Measurements from ENCODE around the gene TRAFD1. TPM values are rescaled to one million over a fixed set of nuclear protein-coding genes. Genes with fewer than 3 reads are reported as not detected.

Gene TRAFD1
- total RNA-seq, 1 donor from 2014 or later = 22.4 TPM

DNA sequence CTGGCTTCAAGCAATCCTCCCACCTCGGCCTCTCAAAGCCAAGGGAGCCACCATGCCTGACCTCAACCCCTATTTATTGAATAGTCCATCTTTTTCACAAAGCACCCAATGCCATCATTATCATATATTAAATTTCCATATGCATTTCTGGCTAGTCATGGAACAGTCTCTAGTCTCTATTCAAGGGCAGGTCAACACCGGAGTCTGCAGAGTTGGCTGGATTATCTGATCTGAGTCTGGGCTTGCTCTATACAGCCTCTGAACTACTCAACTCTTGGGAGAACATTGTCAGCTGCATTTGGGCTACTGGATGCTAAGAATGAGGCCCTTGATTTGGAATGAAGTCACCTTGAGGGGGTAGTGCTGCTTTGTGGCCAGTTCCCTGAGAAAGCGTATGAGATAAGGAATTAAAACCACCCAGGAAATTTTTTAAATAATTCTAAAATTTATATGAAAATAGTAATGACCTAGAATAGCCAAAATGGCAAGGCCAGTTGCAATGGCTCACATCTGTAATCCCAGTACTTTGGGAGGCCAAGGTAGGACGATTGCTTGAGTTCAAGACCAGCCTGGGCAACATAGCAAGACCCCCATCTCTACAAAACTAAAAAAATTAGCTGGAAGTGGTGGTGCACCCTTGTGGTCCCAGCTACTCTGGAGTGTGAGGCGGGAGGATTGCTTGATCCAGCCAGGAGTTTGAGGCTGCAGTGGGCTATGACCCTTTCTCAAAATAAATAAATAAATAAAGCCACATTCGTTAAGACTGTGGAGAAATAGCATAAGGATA is 9.9 kb upstream of the TRAFD1 start:
- DNase-seq (ENCODE audit: low spot score) = no peak

DNA sequence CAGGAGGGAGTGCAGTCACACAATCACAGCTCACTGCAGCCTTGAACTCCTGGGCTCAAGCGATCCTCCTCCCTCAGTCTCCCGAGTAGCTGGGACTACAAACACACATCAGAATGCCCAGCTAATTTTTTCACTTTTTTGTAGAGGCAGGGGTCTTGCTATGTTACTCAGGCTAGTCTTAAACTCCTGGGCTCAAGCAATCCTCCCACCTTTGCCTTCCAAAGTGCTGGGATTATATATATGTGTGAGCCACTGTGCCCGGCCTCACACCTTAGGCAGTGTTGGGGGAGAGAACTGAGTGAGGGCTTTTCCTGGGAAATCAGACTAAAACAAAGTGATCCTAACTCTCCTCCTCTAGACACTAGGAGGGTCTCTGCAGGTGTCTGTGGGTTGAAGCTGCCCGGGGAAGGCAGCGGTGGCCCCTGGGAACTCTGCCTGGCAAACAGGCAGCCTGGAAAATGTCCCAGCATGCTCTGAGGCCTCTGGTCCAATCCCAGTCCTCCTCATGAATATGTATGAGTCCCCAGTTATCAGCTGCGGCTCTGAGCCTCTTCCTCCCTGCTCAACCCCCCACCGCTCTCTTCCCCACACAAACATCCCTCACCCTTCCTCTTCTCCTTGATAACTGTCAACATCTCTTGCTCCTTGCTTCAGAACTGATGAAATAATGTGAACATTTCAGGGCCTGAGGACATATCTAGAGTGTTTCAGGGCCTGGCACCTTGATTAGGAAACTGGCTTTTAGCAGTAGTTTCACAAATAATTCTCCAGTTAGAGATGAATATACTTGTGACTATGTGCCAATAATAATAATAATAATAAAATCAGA is 8.9 kb upstream of the TRAFD1 start:
- DNase-seq (ENCODE audit: low spot score) = peak; percentile 78

DNA sequence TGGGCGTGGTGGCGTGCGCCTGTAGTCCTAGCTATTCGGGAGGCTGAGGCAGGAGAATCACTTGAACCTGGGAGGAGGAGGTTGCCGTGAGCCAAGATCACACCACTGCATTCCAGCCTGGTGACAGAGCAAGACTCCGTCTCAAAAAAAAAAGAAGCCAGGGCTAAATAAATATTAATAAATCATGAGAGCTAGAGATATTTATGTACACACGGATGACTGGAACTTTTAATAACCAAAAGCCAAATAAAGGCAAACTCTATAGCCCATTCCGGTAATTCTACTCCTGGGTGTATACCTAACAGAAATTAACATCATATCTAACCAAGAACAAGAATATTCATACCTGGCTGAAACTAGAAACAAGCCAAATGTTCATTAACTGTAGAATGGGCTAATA is 7.7 kb upstream of the TRAFD1 start:
- no peak for DNase-seq (ENCODE audit: low spot score)

DNA sequence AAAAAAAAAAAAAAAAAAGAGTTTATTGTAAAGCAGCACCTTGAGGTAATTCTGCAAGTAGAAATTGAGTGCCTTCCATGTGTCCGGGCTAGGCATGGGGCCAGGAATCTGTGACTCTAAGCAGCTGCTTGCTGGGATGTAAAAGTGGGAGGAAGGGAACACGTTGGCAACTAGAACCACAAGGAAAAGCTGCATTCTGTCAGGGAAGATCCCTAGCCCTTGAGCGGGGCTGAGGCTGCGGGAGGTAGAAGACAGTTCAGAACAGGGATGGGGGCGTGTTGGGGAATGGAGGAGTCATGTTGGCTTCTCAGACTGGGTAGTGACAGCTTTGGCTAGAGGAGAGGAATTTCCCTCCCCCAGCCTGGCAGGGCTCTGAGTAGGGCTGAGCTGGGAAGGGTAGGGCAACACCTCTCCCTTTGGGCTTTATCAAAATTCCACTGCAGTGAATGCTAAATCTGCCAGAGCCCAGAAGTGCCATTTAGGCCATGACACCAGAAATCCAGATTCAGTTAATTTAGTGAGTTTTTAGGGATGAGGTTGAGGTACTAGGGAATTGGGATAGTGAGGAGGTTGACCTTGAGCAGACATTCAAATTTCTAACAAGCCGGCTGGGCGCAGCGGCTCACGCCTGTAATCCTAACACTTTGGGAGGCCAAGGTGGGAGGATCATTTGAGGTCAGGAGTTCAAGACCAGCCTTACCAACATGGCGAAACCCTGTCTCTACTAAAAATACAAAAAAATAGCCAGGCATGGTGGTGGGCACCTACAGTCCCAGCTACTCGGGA is 3.4 kb upstream of the TRAFD1 start:
- peak; percentile 89 for DNase-seq (ENCODE audit: low spot score)

DNA sequence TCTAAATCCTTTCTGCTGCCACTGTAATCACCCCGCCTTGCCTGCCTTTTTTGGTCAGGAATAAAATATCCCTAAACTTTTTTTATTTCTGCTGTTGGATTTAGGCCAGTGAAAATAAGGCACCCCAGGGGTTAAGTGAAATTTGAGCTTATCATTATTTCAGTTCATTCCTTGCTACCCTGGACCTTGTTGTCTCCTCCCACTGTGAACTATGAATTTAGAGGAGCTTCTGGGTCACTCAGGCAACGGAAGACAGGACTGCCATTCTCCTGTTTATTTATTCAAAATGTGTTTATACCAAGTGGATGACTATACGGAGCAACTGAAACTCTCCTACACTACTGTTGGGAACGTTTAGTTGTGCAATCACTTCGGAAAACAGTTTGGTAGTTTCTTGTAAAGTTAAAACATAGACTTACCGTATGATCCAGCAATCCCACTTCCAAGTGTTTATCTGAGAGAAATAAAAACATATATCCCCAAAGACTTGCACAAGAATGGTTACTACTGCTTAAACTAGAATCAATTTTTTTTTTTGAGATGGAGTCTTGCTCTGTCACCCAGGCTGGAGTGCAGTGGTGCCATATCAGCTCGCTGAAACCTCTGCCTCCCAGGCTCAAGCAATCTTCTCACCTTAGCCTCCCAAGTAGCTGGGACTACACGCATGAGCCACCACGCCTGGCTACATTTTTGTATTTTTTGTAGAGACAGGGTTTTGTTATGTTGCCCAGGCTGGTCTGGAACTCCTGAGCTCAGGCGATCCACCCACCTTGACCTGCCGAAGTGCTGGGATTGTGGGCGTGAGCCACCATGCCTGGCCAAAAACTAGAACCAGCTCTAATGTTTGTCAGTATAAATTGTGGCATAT is 2.3 kb upstream of the TRAFD1 start:
- peak; percentile 74 for DNase-seq (ENCODE audit: low spot score)

DNA sequence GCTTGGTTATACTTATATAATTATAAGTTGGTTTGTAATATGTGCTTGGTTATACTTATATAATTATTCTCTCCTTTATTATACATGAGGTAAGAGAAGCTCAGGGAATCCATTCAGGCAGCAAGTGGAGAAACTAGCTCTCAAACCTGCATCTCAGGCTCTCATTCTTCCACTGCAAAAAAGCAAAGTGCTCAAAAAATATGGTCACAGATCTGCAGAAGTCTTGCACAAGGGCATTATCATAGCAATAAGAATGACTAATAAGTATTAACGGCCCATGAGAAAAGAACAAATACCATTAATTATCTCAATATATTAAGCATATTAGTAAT is 476 bp upstream of the TRAFD1 start:
- no peak for DNase-seq (ENCODE audit: low spot score)

DNA sequence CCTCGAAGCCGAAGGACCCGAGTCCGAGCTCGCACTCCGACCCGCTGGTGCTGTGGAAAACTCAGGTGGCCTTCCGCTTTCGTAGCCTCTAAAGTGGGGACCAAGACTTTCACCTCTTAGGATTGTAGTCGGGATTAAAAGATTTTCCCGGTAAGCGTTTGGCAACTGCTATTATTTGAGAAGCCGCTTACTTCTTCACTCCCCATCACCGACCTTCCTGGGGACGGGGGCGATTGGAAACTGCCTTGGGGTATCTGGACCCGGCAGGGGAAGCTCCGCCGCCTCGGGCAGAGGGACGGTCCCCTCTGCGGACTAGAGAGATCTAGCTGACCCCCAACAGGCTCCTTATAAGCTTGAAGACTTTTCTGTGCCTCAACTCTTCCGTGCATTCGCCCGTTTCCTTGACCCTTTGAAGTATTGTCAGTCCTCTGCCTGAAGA is 659 bp downstream of the TRAFD1 start:
- no peak for DNase-seq (ENCODE audit: low spot score)

DNA sequence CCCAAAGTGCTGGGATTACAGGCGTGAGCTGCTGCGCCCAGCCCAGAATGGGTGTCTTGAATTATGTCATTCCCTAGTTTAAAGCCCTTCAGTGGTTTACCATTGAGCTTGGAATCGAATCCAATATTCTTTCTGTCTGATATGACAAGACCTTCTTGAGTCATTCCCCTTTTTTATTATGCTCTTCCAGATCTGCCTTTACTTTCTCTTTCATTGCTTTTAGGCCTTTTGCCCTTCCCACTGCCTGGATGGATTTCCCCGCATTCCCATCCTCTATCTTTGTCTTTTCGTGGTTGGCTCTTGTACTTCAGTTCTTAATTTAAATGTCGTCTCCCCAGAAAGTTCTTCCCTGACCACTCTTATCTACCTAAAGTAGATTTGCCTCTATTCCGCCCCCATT is 1.6 kb downstream of the TRAFD1 start:
- DNase-seq (ENCODE audit: low spot score) = no peak

DNA sequence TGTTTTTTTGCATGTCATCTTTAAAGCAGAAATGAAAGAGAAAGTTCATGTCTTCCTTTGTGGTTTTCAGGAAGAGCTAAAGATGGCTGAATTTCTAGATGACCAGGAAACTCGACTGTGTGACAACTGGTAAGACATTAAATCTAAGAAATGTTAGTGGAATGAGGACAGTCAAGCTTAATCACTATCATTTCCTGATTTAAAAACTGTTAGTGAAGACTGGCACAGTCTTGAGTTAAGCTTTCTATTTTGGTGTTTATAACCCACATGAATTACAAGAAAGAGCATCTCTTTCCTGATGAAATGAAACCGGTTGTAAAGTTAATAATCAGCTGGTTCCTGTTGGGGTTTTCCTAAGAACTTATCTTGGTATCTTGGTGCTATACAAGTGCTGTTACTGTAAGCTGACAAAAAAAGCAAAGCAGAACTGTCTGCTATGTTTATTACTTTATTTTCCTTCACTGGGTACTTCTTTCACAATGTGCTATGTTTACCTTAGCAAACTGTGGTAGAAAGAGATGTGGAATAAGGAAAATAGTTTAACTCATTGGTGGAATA is 5.2 kb downstream of the TRAFD1 start:
- DNase-seq (ENCODE audit: low spot score) = peak; percentile 26

DNA sequence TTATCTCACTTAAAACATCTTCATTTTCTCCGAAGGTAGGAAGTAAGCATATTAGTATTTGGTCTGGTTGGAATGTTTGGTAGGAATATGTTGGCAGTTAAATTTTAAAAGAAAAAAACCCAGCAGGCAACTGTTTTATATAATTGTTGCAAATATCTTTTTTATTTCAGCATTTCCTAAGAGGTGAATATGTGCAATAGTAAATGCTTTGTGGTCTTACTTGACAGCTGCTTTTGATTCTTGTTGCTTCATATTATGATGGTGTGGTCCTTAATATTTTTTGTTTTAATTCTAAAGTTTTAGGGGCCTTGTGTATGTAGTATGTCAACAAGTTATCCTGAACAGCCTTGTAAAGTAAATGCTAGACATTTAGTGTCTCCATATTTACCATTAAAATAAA is 6.3 kb downstream of the TRAFD1 start:
- no peak for DNase-seq (ENCODE audit: low spot score)

DNA sequence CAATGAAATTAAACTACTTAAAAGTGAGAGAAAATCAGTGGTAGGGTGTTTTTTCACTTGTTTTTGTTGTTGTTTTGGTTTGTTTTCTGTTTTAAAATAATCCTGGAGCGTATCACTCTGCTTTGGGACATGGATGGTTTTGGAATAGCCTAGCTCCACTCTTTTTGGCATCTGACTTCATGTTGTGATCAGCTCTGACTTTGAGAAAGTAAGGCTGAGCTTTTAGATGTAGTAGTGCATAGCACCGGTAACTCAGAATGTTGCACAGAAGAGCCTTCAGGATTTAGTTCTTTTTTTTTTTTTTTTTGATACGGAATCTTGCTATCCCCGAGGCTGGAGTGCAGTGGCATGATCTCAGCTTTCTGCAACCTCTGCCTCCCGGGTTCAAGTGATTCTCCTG is 8.1 kb downstream of the TRAFD1 start:
- no peak for DNase-seq (ENCODE audit: low spot score)

DNA sequence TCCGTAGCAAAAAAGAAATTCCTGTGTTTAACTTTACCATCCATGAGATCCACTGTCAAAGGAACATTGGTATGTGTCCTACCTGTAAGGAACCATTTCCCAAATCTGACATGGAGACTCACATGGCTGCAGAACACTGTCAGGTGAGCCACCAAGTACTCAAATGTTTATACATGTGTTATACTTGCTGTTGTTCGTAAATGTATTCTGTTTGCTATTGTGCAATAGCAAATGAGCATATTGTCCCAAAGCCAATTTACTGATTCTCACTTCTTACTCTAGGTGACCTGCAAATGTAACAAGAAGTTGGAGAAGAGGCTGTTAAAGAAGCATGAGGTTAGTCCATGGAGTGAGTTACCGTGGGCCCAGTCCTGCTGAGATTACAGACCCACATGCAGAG is 9.4 kb downstream of the TRAFD1 start:
- DNase-seq (ENCODE audit: low spot score) = no peak

DNA sequence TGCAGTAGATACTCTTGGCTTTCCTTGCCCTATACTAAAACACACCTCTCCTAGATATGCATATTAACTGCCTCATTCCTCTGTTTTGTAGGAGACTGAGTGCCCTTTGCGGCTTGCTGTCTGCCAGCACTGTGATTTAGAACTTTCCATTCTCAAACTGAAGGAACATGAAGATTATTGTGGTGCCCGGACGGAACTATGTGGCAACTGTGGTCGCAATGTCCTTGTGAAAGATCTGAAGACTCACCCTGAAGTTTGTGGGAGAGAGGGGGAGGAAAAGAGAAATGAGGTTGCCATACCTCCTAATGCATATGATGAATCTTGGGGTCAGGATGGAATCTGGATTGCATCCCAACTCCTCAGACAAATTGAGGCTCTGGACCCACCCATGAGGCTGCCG is 15.4 kb downstream of the TRAFD1 start:
- no peak for DNase-seq (ENCODE audit: low spot score)

DNA sequence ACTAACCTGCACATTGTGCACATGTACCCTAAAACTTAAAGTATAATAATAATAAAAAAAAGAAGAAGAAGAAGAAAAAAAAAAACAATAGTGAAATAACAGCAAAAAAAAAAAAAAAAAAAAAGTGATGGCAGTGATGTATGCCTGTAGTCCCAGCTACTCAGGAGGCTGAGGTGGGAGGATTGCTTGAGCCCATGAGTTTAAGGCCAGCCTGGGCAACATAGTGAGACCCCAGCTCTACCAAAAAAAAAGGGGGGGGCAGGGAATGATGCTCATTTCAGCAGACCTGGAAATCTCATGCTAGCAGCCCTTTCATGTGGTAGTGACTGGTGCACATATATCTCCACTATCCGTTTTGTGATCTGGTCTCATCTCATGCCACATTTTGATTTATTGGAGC is 20.8 kb downstream of the TRAFD1 start:
- no peak for DNase-seq (ENCODE audit: low spot score)

DNA sequence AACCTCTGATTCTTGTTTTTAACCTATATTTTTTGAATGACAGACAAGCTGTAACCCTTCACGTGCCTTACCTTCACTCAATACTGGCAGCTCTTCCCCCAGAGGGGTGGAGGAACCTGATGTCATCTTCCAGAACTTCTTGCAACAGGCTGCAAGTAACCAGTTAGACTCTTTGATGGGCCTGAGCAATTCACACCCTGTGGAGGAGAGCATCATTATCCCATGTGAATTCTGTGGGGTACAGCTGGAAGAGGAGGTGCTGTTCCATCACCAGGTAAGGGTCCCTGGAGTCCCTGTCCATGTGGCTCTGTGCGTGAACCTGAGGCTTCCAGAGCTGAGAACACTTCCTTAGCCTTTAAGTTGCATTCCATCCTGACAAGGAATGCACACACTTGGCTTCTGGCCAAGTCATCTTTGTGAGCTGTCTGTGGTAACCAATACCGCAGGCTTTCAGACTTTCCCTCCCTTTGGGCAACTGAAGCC is 22.7 kb downstream of the TRAFD1 start:
- peak; percentile 45 for DNase-seq (ENCODE audit: low spot score)

DNA sequence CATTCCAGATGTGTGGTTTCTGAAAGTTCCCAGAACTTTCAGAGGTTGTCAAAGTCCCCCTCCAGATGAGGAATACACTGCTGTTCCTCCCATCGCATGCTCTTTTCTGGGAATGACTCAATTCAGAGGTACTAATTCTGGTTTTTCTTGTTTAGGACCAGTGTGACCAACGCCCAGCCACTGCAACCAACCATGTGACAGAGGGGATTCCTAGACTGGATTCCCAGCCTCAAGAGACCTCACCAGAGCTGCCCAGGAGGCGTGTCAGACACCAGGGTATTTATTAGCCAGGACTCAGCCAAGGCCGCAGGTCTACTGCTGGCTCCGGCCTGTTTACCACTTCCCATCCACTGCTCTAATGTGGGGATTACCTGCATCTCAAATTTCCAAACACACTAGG is 24.2 kb downstream of the TRAFD1 start:
- peak; percentile 27 for DNase-seq (ENCODE audit: low spot score)

DNA sequence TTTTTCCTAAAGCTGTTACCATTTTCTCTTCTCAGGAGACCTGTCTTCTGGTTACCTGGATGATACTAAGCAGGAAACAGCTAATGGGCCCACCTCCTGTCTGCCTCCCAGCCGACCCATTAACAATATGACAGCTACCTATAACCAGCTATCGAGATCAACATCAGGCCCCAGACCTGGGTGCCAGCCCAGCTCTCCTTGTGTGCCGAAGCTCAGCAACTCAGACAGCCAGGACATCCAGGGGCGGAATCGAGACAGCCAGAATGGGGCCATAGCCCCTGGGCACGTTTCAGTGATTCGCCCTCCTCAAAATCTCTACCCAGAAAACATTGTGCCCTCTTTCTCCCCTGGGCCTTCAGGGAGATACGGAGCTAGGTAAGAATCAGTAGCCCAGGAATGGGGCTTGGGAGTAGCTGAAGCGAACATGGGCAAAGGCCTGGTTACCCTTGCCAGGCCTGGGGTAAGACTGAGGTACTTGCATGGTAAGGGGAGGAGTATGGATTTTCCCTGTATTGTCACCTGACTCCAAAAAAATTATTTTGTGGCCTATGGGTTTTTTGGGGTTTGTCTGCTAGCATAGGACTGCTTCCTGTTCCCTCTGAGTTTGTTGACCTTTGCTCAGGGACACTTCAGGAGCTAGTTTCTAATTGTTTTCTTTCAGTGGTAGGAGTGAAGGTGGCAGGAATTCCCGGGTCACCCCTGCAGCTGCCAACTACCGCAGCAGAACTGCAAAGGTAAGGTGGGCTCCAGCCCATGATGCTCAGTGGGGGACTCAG is 26.6 kb downstream of the TRAFD1 start:
- no peak for DNase-seq (ENCODE audit: low spot score)

DNA sequence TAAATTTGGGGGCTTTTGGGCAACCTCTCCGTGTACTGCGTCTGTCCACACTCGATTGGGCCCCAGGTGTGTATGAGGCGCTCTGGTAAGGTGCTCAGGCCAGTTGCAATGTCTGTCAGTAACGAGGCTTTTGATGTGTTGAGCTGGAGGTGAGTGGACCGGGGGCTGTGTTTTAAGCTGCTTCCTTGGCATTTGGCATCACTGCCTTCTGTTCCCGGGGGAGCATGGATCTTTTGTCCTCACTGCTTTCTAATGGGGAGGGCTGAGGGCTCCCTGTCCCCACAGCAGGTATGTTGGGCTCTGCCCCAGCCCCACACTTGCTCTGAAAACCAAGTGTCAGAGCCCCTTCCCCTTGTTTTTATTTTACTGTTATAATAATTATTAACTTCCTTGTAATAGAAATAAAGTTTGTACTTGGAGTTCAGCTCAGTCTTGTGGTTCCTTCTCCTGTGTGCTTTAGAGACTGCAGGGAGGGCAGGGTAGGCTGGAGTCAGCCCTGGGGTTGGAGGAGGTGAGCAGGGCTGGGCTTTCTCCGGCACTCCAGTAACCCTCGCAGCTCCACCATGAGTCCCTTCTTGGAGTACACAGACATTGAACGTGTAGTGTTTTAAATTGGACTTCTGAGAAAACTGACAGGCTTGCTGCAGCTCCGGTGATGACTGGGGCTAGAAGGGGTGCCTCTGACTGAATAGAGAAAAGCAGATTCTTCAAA is 28.0 kb downstream of the TRAFD1 start:
- DNase-seq (ENCODE audit: low spot score) = no peak

DNA sequence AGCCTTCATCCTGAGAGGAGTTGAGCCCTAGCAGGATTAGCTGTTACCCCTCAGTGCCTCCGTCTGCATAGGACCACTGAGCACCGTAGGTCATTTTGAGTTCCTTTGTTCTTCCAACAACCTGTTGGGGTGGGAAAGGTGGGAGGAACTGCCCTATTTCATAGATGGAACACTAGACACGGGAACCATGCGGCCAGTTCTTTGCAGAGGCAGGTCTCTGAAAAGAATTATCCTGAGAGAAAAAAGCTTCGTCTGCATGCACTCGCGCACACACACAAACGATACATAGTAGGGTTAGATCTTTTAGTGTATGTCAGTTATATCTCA is 28.5 kb downstream of the TRAFD1 start:
- DNase-seq (ENCODE audit: low spot score) = no peak
